Karpas-422 (cell line): ENCODE results near the gene WDTC1. TPM values are rescaled to one million over a fixed set of nuclear protein-coding genes. Genes with fewer than 3 reads are reported as not detected.

Experiments
- DNase-seq: peaks from one replicate; pipeline ENCODE4 v3.0.0-alpha.2; 2015
- H2AFZ ChIP-seq: fragments of 200-600 bp; sonication (generic); 2 replicates; pipeline ENCODE4 v1.6.1; 2014; ENCODE audit warnings: antibody characterized with exemption, low read length, mixed read lengths
- H3K27ac ChIP-seq: fragments of 200-600 bp; sonication (generic); 2 replicates; pipeline ENCODE4 v1.5.1; 2014; ENCODE audit warnings: mild to moderate bottlenecking, low read length, moderate library complexity
- H3K27me3 ChIP-seq: fragments of 200-600 bp; sonication (generic); 2 replicates; pipeline ENCODE4 v1.6.1; 2014; ENCODE audit warnings: low read length, mixed read lengths
- H3K36me3 ChIP-seq: fragments of 200-600 bp; sonication (generic); 2 replicates; pipeline ENCODE4 v1.6.1; 2014; ENCODE audit warnings: low read length, mixed read lengths; ENCODE audit not compliant: insufficient read depth
- H3K4me1 ChIP-seq: fragments of 200-600 bp; sonication (generic); 2 replicates; pipeline ENCODE4 v1.6.1; 2014; ENCODE audit warnings: mild to moderate bottlenecking, low read length, mixed read lengths
- H3K4me2 ChIP-seq: fragments of 200-600 bp; sonication (generic); 2 replicates; pipeline ENCODE4 v1.6.1; 2014; ENCODE audit warnings: low read length, low read depth, mild to moderate bottlenecking; ENCODE audit not compliant: poor library complexity, severe bottlenecking
- H3K4me3 ChIP-seq: fragments of 200-600 bp; sonication (generic); 2 replicates; pipeline ENCODE4 v1.5.1; 2014; ENCODE audit warnings: mild to moderate bottlenecking, antibody characterized with exemption, low read length, mixed read lengths
- H3K79me2 ChIP-seq: fragments of 200-600 bp; sonication (generic); 2 replicates; pipeline ENCODE4 v1.6.1; 2014; ENCODE audit warnings: mild to moderate bottlenecking, low read length, mixed read lengths
- H3K9ac ChIP-seq: fragments of 200-600 bp; sonication (generic); 2 replicates; pipeline ENCODE4 v1.6.0; 2014; ENCODE audit warnings: low read length
- H3K9me2 ChIP-seq: fragments of 200-600 bp; sonication (generic), shearing (Covaris generic); replicated peaks from 2 replicates; pipeline ENCODE4 v1.6.0; 2014; ENCODE audit warnings: mild to moderate bottlenecking, low read length, moderate library complexity; ENCODE audit not compliant: insufficient read depth
- H3K9me3 ChIP-seq: fragments of 300-700, 200-600 bp; sonication (generic); 2 replicates; pipeline ENCODE4 v1.6.1; 2014; ENCODE audit warnings: low read length, mixed read lengths
- H4K20me1 ChIP-seq: fragments of 200-600 bp; sonication (generic); 2 replicates; pipeline ENCODE4 v1.6.1; 2014; ENCODE audit warnings: mild to moderate bottlenecking, antibody characterized with exemption, low read length, low read depth; ENCODE audit not compliant: insufficient read depth
- total RNA-seq: library from RNA; depleted of rRNA; stranded (reverse); fragments of >200 nt; shearing (Covaris generic); gene quantifications from 2 replicates; pipeline ENCODE4 v1.2.3, GENCODE V29; 2014; ENCODE audit warnings: low replicate concordance

Gene WDTC1
- total RNA-seq, 1 experiment from 2014 or later = 37.0 TPM

- H4K20me1 ChIP-seq = no peaks in the 10 kb centered on the region
- H3K79me2 ChIP-seq = peaks cover 61% of the 10 kb centered on the region
- no peak overlapping the region for H3K27ac ChIP-seq
- H2AFZ ChIP-seq = no peak overlapping the region
- no peaks in the 10 kb centered on the region for H3K27me3 ChIP-seq
- no peaks in the 10 kb centered on the region for H3K9me2 ChIP-seq
- H3K4me3 ChIP-seq = no peak overlapping the region
- H3K9me3 ChIP-seq = no peaks in the 10 kb centered on the region
- H3K9ac ChIP-seq = no peak overlapping the region
- H3K4me1 ChIP-seq = peaks cover 42% of the 10 kb centered on the region
- DNase-seq = no peak
- H3K4me2 ChIP-seq = no peak overlapping the region
- H3K36me3 ChIP-seq = no peaks in the 10 kb centered on the region
These were observed 22.7 kb downstream of the WDTC1 start for GRCh38 chr1:27257155-27257554.

- Histone ChIP-seq H3K27me3 (no peaks in the 10 kb centered on the region), H3K4me3 (no peak overlapping the region), H4K20me1 (no peaks in the 10 kb centered on the region), H3K27ac (no peak overlapping the region), H3K4me1 (peaks cover 27% of the 10 kb centered on the region), H3K79me2 (peaks cover 59% of the 10 kb centered on the region), H2AFZ (no peak overlapping the region), H3K4me2 (no peak overlapping the region), H3K9ac (no peak overlapping the region), H3K36me3 (peaks cover 8% of the 10 kb centered on the region; the same call in 1 of the 2 replicates), H3K9me3 (no peaks in the 10 kb centered on the region), H3K9me2 (no peaks in the 10 kb centered on the region)
- DNase-seq = no peak
These were observed 24.2 kb downstream of the WDTC1 start for GRCh38 chr1:27258598-27258997.

- no peak overlapping the region for H2AFZ ChIP-seq
- H3K27ac ChIP-seq = no peak overlapping the region
- no peaks in the 10 kb centered on the region for H4K20me1 ChIP-seq
- DNase-seq = no peak
- H3K9ac ChIP-seq = no peak overlapping the region
- peaks cover 5% of the 10 kb centered on the region; the same call in 1 of the 2 replicates for H3K79me2 ChIP-seq
- no peak overlapping the region for H3K4me3 ChIP-seq
- no peaks in the 10 kb centered on the region for H3K27me3 ChIP-seq
- H3K9me3 ChIP-seq = no peaks in the 10 kb centered on the region
- peaks cover 20% of the 10 kb centered on the region; the same call in 1 of the 2 replicates for H3K36me3 ChIP-seq
- H3K4me1 ChIP-seq = no peaks in the 10 kb centered on the region
- no peaks in the 10 kb centered on the region for H3K9me2 ChIP-seq
- H3K4me2 ChIP-seq = no peak overlapping the region
These were observed 32.7 kb downstream of the WDTC1 start for GRCh38 chr1:27267153-27267552.

DNA sequence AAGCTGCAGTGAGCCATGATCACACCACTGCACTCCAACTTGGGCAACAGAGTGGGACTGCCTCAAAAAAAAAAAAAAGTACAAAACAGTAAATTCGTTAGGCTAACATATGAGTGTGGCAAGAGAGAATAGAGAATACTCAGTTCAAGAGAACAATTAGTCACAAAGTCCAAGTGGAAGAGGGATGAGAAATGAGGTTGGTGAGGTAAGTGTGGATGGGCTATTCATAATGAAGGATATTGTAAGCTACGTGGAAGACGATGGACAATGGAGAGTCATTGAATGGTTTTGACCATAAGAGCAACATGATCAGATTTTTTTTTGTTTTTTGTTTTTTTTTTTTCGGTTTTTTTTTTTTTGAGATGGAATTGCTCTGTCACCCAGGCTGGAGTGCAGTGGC, 34.8 kb downstream of the WDTC1 start:
- no peaks in the 10 kb centered on the region for H3K9me3 ChIP-seq
- H3K36me3 ChIP-seq = peaks cover 8% of the 10 kb centered on the region; the same call in 1 of the 2 replicates
- H3K4me1 ChIP-seq = no peaks in the 10 kb centered on the region
- no peak overlapping the region for H3K4me3 ChIP-seq
- no peaks in the 10 kb centered on the region for H4K20me1 ChIP-seq
- peaks cover 5% of the 10 kb centered on the region; the same call in 1 of the 2 replicates for H3K79me2 ChIP-seq
- H3K9me2 ChIP-seq = no peaks in the 10 kb centered on the region
- no peaks in the 10 kb centered on the region for H3K27me3 ChIP-seq
- H2AFZ ChIP-seq = no peak overlapping the region
- DNase-seq = no peak
- H3K9ac ChIP-seq = no peak overlapping the region
- H3K4me2 ChIP-seq = no peak overlapping the region
- H3K27ac ChIP-seq = no peak overlapping the region

DNA sequence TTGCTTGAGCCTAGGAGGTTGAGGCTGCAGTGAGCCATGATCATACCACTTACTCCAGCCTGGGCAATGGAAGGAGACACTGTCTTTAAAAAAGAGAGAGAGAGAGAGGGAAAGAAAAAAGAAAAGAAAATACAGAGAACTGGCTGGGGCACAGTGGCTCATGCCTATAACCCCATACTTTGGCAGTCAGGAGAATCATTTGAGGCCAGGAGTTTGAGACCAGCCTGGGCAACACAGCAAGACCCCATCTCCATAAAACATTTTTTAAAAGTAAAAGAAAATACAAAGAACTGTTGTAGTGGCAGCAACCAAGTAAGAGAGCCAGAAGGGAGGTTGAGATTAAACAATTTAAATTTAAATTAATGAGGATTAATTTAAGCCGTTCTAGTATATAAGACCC, 39.8 kb downstream of the WDTC1 start:
- H3K4me3 ChIP-seq = no peak overlapping the region
- H3K36me3 ChIP-seq = peaks cover 9% of the 10 kb centered on the region
- no peak overlapping the region for H2AFZ ChIP-seq
- H3K9ac ChIP-seq = no peak overlapping the region
- H3K27me3 ChIP-seq = no peaks in the 10 kb centered on the region
- no peak overlapping the region; the same call in 1 of the 2 replicates for H3K27ac ChIP-seq
- peaks cover 4% of the 10 kb centered on the region; the same call in 1 of the 2 replicates for H3K9me3 ChIP-seq
- no peak for DNase-seq
- no peaks in the 10 kb centered on the region for H3K9me2 ChIP-seq
- H4K20me1 ChIP-seq = no peaks in the 10 kb centered on the region
- no peak overlapping the region for H3K4me2 ChIP-seq
- H3K4me1 ChIP-seq = no peaks in the 10 kb centered on the region
- peaks cover 14% of the 10 kb centered on the region for H3K79me2 ChIP-seq

GRCh38 chr1:27275696-27276095, 41.3 kb downstream of the WDTC1 start:
- Histone ChIP-seq H3K27ac (no peak overlapping the region), H3K36me3 (peaks cover 9% of the 10 kb centered on the region), H3K79me2 (peaks cover 17% of the 10 kb centered on the region), H3K9me3 (peaks cover 4% of the 10 kb centered on the region; the same call in 1 of the 2 replicates), H3K9ac (no peak overlapping the region), H4K20me1 (no peaks in the 10 kb centered on the region), H3K9me2 (no peaks in the 10 kb centered on the region), H3K4me3 (no peak overlapping the region), H3K4me2 (no peak overlapping the region), H3K4me1 (peaks cover 6% of the 10 kb centered on the region; the same call in 1 of the 2 replicates), H3K27me3 (no peaks in the 10 kb centered on the region), H2AFZ (no peak overlapping the region)
- no peak for DNase-seq

DNA sequence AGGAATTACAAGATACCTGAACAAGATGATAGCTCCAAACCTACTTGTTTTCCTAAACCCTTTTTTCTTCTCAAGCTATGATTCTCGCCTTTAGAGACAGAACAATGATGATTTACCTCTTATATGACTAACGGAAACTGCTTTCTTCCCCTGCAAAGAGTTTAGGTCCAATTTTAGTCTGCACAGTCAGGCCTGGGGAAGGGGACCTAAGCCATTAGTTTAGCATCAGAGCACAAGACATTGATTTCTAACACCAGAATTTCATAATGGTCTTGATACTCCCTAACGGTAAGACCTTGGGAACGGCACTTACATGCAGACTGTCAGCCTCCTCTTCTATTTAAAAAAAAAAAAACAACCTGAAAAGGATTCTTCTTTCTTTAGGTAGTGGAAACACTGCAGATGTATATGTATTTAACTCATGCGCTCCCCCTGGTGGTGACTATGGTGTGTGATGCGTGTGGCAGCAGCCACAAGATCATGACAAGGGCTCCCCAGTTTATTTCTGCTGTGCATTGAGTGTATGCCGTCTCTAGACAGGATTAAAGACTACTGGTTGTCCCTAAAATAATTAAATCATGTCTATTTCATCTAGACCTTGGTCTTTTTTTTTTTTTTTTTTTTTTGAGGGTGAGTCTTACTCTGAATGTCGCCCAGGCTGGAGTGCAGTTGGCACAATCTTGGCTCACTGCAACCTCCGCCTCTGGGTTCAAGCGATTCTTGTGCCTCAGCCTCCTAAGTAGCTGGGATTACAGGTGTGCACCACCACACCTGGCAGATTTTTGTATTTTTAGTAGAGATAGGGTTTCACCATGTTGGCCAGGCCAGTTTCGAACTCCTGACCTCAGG, 50.2 kb downstream of the WDTC1 start:
- H2AFZ ChIP-seq = no peak overlapping the region; the same call in 1 of the 2 replicates
- no peak overlapping the region for H3K9ac ChIP-seq
- H3K9me2 ChIP-seq = no peaks in the 10 kb centered on the region
- no peaks in the 10 kb centered on the region for H3K27me3 ChIP-seq
- H3K4me3 ChIP-seq = no peak overlapping the region
- H3K4me2 ChIP-seq = peak overlapping the region; percentile 21
- H3K36me3 ChIP-seq = 0 out of 2 replicates have a peak, but pooled peaks cover 6% of the 10 kb centered on the region
- H3K27ac ChIP-seq = peak overlapping the region; percentile 82
- peaks cover 3% of the 10 kb centered on the region; the same call in 1 of the 2 replicates for H3K79me2 ChIP-seq
- no peaks in the 10 kb centered on the region for H3K9me3 ChIP-seq
- DNase-seq = peak; percentile 96
- H4K20me1 ChIP-seq = no peaks in the 10 kb centered on the region
- H3K4me1 ChIP-seq = peaks cover 22% of the 10 kb centered on the region

- Histone ChIP-seq H3K4me3 (no peak overlapping the region), H2AFZ (no peak overlapping the region), H3K4me2 (no peak overlapping the region), H4K20me1 (no peaks in the 10 kb centered on the region), H3K4me1 (peaks cover 17% of the 10 kb centered on the region), H3K9ac (no peak overlapping the region), H3K9me3 (no peaks in the 10 kb centered on the region), H3K79me2 (no peaks in the 10 kb centered on the region), H3K27me3 (no peaks in the 10 kb centered on the region), H3K36me3 (0 out of 2 replicates have a peak, but pooled peaks cover 6% of the 10 kb centered on the region), H3K9me2 (no peaks in the 10 kb centered on the region), H3K27ac (no peak overlapping the region)
- DNase-seq = no peak
These were observed 50.8 kb downstream of the WDTC1 start for GRCh38 chr1:27285274-27285660.
